ENCODE results near the gene STX4.

Gene STX4

DNA sequence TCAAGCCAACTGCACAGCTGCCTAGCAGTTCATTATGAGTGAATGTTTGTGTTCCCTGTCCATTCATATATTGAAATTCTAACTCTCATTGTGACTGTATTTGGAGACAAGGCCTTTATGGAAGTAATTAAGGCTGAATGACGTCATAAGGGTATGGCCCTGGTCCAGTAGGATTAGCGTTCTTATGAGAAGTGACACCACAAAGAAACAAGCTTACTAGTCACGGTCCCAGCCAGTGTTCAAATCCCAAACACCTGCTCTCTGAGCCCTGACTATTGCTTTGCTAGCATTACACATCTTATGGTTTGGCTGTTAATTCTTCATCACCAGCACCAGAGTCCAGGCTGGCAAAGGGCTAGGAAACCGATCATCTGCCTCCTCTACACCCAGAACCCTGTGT is 38.5 kb downstream of the STX4 start:
- DNase-seq: no peak

GRCh38 chr16:31072540-31073141 is 39.3 kb downstream of the STX4 start:
- peak; percentile 37 for DNase-seq

DNA sequence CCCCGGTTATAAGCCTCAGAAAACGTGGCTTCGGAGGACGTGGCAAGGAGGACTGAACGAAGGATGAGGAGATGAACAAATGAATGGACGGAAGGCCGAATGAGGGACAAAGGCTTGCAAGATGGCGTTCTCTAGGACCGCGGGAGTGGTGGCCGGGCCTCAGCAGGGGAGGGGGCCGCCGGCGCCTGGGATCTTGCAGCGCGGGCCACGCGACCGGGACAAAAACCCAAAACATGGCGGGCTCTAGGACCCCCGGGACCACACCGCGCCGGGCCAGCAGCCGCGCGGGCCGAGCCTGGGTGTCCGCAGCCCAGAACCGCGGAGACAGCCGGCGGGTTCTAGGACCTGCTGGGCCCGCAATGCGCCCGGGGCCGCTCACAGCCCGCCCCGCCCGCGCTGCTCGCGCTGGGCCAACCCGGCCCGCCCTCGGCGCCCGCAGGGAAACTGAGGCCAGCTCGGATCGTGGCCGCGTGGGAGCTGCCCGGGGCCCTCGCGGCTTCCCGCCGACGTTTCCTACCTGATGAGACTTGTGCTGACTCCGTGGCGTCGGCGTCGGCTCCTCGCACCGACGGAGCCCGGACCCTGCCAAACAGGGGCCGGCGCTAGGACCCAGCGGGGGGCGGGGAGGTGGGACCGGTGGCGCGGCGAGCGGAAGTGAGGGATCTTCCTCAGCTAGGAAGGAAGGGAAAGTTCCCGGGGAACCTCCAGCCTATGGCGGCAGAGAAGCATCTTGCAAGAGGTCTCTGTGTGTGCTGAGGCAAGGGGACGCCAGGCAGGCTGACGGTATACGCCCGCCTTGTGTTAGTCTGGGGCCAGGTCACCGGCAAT is 40.0 kb downstream of the STX4 start:
- peak; percentile 89 for DNase-seq

DNA sequence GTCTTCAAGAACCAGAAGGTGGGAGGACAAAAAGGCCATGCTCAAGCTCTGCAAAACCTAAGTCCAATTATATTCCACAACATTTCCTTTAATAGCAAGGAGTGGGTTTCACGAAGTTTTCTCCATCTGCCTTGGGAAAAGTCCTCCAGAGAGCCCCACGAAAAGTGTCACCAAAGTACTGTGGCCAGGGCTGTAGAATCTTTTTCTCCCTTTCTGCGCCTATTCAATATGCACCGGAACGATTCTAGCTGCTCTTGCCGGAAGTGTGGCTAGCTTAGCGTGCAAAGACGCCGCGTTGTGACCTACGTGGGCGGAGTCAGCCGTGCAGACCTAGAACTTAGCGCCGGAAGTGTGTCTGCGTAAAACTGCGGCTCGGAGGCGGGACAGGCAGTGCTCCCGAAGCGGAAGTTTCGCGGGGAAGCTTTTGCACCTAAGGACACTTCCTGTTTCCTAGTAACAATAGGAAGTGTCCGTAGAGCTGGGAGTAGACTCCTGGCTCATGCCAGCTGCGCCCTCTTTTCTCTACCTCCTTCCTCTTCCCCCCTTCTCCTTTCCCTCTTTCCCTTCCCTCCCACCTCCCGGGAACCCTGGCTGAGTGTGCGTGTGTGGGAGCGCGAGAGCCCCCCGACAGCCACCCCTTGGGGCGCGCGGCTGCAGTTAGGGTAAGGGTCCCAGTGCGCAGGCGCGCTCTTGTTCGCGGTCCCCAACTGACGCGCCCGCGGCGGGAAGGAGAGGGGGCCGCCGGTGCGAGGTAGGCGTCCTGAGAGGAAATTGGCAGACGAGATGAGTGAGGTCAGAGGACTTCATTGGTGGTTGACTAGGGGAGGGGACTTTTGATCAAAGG is 40.8 kb downstream of the STX4 start, which contains the start of the genes ZNF646 and ZNF668:
TSS of gene ZNF646 (plus strand) at position 453 of the 844 bp plus-strand sequence. CDS start 1,903 bp downstream, outside the sequence.
TSS of gene ZNF668 (minus strand) at position 271 of the 844 bp plus-strand sequence. CDS start 9,781 bp downstream, outside the sequence.
- peak; percentile 99 for DNase-seq

- DNase-seq: no peak
Observed at GRCh38 chr16:31074814-31075183, 41.4 kb downstream of the STX4 start.

GRCh38 chr16:31076319-31076718 is 43.0 kb downstream of the STX4 start:
- DNase-seq: no peak

DNA sequence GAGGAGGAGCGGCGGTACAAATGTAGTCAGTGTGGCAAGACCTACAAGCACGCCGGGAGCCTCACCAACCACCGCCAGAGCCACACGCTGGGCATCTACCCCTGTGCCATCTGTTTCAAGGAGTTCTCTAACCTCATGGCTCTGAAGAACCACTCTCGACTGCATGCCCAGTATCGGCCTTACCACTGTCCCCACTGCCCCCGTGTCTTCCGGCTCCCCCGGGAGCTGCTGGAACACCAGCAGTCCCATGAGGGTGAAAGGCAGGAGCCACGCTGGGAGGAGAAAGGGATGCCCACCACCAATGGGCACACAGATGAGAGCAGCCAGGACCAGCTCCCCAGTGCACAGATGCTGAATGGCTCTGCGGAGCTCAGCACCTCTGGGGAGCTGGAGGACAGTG is 43.7 kb downstream of the STX4 start:
- no peak for DNase-seq

GRCh38 chr16:31077592-31078396 is 44.4 kb downstream of the STX4 start:
- DNase-seq: no peak

GRCh38 chr16:31078597-31079341 is 45.4 kb downstream of the STX4 start:
- no peak for DNase-seq

DNA sequence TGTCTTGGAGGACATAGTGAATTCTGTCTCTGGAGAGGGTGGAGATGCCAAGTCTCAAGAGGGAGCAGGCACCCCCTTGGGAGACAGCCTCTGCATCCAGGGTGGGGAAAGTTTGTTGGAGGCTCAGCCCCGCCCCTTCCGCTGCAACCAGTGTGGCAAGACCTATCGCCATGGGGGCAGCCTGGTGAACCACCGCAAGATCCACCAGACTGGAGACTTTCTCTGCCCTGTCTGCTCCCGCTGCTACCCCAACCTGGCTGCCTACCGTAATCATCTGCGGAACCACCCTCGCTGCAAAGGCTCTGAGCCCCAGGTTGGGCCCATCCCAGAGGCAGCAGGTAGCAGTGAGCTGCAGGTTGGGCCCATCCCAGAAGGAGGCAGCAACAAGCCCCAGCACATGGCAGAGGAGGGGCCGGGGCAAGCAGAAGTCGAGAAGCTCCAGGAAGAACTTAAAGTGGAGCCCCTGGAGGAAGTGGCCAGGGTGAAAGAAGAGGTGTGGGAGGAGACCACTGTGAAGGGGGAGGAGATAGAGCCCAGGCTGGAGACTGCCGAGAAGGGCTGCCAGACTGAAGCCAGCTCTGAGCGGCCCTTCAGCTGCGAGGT is 46.1 kb downstream of the STX4 start:
- no peak for DNase-seq

DNA sequence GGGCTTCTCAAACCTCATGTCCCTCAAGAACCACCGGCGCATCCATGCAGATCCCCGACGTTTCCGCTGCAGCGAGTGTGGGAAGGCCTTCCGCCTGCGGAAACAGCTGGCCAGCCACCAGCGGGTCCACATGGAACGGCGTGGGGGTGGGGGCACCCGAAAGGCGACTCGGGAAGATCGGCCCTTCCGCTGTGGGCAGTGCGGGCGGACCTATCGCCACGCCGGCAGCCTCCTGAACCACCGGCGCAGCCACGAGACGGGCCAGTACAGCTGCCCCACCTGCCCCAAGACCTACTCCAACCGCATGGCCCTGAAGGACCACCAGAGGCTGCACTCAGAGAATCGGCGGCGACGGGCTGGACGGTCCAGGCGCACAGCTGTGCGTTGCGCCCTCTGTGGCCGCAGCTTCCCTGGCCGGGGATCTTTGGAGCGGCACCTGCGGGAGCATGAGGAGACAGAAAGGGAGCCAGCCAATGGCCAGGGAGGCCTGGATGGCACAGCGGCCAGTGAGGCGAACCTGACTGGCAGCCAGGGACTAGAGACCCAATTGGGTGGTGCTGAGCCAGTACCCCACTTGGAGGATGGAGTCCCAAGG is 46.8 kb downstream of the STX4 start:
- no peak for DNase-seq

DNA sequence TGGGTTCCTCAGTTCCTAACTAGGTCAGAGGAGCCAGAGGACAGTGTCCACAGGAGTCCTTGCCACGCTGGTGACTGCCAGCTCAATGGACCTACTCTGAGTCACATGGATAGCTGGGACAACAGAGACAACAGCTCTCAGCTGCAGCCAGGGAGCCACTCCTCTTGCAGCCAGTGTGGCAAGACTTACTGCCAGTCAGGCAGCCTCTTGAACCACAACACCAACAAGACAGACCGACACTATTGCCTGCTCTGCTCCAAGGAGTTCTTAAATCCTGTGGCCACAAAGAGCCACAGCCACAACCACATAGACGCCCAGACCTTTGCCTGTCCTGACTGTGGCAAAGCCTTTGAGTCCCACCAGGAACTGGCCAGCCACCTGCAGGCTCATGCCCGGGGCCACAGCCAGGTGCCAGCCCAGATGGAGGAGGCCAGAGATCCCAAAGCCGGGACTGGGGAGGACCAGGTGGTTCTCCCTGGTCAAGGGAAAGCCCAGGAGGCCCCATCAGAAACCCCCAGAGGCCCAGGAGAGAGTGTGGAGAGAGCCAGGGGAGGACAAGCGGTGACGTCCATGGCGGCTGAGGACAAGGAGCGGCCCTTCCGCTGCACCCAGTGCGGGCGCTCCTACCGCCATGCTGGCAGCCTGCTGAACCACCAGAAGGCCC is 47.5 kb downstream of the STX4 start:
- no peak for DNase-seq

GRCh38 chr16:31081428-31082351 is 48.3 kb downstream of the STX4 start:
- DNase-seq: no peak

GRCh38 chr16:31082368-31083045 is 49.1 kb downstream of the STX4 start:
- DNase-seq: no peak

DNA sequence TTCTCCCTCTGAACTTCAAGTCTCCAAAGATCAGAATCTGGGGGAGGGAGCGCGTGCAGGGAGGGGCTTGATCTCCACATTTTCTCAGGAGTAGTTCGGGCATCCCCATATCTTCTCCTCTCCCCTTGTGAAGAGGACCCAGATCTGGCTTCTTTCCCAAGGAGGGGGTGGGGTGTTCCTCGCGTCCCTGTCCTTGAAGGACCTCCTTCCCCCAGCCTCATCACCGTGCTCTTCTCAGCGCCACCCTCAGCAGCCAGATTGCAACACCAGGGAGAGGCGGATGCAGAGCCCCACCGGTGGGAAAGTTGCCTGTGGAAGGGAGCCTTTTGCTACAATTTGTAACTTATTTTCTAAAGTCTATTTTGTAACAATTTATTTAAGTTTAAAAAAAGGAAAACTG is 49.7 kb downstream of the STX4 start:
- DNase-seq: no peak

DNA sequence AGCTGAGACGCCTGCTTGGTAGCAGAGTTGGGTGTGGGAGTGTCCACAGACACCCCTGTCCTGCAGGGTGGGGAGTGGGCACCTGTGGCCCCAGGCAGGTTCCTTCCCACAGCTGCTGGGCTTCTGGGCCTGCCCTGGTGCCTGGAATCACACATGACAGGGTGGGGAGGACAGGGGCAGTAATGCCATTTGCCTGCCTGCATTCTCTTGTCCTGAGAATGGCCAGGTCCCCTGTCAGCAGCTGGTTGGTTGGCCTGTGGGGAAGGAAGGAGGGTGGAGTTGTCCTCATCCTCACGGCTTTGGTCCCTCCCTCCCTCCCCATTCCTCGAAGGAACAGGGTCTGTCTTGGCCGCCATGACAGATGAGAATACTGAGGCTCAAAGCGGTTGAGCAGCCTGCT is 50.2 kb downstream of the STX4 start:
- DNase-seq: no peak

DNA sequence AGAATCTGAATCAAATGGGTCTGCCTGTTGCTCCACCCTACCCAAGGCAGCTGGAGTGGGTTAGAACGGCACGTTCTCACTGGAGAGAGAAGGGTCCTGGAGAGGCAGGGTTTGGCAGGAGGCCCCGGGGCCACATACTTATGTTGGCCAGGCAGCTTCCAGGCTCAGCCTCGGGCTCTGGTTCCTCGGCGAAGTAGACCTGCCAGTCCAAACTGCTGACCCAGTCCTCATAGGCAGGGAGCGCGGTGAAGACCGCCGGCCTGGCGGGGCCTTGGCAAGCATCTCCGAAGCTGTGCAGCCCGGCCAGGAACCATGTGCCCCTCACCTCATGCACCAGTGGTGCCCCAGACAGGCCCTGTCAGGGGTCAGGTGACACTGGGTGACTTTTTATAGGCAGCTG is 50.6 kb downstream of the STX4 start:
- DNase-seq: no peak

DNA sequence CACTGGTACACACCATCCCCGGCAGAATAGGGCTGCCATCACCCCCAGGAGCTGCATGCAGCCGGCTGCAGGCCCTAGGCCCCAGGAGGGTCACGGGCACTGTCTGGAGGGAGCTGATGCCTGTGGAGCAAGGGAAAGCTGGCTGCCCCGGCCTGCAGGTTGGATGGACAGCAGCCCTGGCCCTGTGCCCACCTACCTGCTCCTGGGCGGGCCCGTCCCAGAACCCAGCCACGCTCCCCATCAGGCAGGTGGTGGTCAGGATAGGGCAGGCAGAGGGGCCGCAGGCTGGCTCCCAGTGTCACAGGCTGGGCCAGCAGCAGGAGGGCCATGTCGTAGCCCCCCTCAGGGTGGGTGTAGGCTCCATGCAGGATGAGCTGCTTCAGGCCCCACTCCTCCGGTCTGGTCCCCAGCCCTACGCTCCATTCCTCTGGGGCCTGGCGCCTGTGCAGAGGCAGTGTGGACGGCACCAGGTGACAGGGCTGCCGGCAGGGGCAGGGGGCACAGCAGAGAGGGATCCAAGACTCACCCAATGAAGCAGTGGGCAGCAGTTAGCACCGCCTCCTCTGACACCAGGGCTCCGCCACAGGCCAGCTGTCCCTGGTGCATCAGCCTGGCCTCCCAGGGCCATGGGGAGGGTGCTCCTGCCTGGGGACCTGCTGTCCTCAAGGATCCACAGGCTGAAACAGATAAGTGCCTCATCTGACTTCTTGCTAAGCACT is 51.4 kb downstream of the STX4 start:
- no peak for DNase-seq

Data from stimulated activated CD4-positive, alpha-beta T cell treated with anti-CD3 and anti-CD28 coated beads, Interleukin-1b, Interleukin-23, amount 100 ng/mL, for 48 hours (primary cell).